Stimulated activated CD8-positive, alpha-beta memory T cell treated with anti-CD3 and anti-CD28 coated beads, Interleukin-4, amount 100 ng/mL, for 48 hours (primary cell): Measurements from ENCODE around the gene CASQ2.

ENCODE experiments used
- DNase-seq: peaks from one replicate; pipeline ENCODE4 v3.0.0-alpha.2; 2020

Gene CASQ2

DNA sequence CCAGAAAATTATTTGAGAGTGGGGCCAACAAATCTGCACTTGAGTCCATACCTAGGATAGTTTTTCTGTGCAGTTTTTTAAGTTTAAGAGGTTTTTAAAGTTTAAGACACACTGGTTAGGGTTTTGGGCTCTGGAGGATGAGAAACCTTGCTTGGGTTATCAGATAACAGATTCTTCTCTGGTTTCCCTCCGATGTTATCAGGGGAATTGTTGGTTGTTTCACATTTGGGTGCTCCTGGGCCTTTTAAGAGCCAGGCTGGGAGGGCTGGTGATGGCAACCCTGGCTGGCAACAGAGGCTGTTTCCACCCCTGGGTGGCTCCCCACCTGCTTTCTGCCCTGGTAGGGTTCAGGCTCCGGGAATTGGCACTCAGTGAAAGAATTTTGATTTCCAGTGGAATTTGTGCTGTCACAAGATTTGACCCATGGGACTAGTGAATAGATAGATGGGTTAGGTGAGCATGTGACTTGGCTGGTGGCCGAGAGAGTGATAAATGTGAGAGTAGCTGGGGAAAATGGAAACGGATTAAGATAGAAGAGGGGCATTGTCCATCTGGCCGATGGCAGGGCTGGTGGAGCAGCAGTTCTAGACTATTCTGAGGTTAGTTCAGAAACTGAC is 111.9 kb downstream of the CASQ2 start:
- DNase-seq: no peak

DNA sequence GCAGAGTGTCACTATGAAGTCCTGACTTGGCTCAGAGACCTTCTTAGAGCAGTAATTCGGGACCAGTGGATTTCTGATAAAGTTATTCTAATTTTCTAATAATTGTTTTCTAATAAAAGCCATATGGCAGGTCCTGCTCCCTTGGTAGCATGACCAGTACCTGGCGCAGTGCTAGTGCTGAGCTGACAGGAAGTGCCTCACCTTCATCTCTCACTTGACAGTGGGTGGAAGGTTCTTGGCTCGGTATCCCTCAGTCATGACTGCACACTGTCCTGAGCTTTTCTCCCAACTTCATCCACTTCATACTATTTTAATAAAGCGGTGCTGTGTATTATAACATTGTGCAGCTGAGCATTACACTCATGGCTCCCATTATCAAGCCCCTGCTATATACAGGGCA is 112.6 kb downstream of the CASQ2 start:
- DNase-seq: no peak

DNA sequence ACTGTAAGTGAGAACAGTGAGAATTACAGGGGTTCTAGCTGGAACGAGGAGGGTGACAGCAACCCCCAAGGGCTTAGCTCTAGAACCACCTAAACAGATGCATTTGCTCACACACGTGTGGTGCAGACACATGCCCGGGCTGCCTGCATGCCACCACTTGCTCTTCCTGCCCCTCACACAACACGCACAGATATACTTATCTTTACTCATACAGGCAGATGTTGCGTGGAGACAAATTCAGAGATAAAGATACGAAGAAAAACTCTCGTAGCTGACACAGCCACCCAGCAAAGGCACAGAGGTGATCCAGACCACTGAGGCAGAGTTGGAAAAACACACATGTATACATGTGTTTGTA is 113.2 kb downstream of the CASQ2 start:
- no peak for DNase-seq

DNA sequence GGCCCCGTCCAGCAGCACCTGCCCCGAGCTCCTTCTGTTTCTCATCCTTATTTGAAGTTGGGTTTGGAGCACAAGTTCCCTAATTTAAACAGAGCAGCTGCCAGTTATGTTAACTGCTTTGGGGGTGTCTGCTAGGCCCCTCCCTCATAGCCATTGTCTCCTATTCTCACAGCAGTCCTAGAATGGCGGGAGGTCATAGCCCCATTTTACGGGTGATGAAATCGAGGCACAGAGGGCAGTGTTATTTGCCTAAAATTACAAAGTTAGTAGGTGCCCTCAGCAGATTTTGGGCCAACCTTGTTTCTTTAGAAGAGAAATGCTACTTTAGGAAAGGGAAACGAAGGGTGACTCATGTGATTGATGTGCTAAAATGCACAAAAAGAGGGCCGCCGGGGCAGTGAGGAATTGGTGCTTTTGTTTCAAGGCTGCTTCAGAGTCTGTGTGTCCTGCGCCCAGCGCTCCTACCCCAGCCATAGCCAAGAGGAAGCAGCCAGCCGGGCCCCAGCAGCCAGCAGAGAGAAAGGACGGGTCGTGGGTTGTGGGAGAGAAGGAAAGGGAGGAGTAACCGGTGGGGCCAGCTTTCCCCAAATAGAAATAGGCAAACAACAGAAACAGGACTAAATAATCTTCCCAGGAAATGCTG is 113.7 kb downstream of the CASQ2 start:
- DNase-seq: no peak

DNA sequence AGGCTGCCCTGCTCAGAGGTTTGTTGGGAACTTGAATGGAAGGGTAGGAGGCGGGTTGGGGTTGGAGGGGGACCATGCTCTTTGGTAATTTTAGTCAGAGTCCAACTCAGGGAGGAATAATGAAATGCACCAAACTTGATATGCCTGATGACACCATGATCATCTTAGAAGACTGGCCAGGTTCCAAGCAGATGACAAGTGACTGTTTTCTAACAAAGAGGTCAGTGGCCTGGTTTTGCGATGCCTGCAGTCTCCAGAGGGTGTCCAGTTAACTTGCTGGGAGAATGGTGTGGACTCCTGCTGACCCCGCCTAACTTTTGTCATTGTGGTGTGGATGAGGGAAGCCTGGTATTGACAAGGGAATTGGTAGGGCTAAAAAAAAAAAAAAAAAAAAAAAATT is 114.4 kb downstream of the CASQ2 start:
- DNase-seq: no peak

DNA sequence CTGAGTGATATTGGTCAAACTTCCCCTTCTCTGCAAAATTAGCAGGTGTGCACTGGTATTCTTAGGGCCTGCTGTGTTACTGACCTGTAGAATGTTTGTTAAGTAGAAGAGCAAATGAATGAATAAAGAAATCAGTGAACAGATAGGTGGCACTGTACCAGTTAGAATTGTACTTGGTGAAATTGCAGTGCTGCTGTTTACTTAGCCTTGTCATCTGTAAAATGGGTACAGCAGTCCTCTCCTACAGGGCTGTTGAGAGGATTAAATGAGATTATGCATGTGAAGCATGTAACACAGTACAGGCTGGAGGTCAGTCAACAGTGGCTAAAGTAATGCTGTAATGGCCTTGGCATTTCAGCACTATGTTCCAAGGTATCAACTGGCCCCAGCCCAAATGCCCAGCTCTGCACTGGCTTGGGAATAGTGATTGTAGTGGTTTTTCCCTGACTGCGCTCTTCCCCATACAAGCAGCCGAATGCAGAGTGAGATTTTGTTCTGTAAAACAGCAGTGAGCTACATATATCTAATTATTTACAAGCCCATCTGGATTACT is 116.2 kb downstream of the CASQ2 start:
- no peak for DNase-seq

DNA sequence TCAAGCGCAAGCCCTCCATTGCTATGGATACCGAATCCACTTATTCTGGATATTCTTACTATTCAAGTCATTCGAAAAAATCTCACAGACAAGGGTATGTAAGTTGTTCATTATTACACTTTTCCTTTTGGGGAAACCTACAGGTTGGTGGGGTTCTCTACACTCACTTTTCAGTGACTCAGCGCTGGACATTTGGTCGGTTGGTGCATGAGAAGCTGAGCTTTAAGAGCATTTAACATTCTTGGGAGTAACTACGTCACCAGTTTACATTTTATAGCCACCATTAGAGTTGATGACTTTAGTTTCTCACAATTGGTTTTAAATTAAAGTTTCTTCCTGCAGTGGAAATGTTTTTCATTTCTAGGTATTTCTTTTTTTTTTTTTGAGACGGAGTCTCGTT is 117.1 kb downstream of the CASQ2 start:
- DNase-seq: no peak

DNA sequence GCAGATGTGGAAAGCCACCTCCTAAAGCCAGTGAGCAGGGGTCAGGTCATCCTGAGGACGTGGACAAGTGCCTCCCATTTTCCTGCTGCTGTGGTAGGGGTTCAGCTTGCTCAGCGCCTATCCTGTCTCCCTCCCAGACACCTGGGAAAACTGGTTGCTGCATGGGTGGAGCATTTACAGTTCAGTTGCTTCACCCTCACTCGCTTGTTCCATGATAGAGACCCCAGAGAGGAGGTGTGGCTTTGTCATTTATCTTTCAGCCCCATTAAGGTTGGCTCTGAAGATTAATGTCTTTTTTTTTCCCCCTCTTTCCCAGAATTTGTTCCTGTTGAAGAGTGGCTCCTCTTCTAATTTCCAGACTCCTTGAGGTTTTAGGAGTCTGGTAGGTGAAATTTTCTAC is 117.6 kb downstream of the CASQ2 start:
- no peak for DNase-seq
